NCI-H1417 (cell line): ENCODE data around the gene FYCO1.

Source experiments
- DNase-seq, 3 experiments: peaks; one replicate each; lab custom pipeline; 2025; lab: John Stamatoyannopoulos, UW

The FYCO1 gene

DNA sequence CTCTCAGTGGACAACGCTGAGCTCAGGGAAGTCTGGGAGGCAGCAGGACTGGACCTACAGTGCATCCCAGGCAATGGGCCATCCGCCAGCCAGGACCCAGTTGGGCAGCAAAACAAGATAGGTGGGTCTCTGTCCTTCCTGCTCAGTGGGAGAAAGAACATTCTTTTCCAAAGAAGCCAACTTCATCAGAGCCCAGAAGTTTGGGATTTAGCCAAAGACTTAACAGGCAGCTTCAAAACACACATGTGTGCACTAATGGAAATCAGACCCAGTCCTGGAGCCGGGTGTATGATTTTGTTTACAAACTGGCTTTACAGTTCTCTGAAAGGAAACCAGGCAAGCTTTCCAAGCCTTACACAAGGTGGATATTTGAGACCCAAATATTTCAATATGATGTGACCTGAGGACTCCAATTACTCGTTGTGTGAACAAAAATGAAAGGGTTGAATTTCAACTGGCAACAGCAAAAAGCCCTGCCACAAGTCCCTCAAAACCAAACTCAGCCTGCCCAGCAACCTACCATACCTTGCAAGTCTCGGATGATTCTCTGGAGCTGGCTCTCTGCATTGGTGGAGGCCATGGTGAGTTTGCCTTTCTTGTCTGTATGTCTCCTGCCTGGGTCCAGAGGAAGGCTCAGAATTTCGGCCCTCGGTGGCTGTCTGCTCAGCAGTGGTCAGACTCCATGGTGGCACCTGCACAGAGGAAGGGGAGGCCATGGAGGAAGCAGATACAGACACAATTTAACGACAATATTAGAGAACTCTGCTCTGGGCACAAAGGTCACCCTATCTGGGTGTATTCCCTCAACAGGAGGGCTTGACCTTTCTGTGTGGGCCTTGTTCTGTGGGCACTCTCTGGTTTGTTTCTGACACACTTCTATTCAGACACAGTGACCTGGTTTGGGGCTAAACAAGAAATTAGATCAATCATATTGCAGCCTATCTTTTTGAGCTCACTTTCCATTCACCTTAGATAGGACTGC lies 11.0 kb downstream of the FYCO1 start:
- no peak for DNase-seq

DNA sequence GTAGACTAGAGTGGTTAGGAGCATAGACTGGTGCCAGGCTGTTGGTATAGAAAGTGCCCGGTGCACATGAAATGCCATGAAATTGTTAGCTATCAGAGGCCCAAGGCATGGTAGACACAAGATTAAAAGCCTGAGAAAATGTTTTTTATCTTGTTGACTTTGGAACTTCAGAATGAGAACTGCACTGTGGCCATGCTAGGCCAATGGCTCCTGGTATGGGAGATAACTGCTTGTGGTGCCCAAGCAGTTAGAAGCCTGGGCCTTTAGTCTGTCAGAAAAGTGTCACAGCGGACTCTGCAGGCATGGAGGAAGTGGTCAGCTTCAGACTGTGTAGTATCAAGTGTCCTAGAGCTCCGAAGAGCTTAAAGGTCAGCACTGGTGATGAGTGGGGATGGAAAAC lies 11.9 kb downstream of the FYCO1 start:
- no peak for DNase-seq

DNA sequence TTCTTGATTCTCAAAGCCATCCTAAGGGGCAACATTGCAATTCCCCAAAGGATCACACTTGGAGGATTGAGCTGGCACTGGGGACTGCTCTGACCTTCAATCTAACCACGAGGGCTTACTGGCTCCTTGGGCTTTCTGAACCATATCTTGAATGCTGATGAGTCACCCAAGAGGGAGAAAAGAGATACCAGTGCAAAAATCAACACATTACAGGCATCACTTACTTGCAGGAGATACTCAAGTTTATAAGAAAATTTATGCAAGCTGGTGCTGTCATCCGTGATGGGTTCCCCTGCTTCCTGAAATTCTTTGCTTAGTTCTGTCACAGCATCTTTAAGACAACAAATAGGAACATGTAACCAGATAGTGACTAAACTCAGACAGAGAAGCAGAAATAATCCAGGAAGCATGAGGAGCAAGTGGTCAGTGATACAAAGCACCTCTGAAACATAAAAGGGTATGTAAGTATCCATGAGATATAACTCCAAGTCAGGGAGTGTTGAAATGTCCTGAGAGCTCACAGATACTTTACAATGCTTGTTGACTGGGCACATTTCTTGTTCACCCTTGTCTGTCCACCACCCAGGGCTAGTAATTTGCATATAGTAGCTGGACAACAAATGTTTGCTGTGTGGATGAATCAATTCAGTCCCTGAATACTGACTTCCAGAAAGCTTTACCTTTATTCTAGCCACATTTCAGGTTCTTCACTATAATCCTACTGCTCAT lies 14.1 kb downstream of the FYCO1 start:
- no peak for DNase-seq

DNA sequence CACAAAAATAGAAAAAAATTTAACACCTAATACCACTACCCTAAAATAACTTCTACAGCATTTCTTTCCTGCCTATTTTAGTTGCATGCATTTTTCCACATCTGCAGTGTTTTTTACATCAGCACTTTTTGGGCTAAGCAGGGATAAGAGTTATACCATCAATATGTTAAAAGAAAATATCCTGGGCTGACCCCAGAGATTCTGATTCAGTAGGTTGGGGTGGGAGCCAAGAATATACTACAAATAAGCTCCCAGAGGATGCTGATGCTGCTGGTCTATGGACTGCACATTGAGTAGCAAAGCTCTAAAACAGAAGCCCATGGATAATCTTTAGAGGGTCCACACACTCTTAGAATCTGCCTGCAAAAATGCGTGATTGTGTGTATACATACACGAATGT lies 14.8 kb downstream of the FYCO1 start:
- DNase-seq = no peak

DNA sequence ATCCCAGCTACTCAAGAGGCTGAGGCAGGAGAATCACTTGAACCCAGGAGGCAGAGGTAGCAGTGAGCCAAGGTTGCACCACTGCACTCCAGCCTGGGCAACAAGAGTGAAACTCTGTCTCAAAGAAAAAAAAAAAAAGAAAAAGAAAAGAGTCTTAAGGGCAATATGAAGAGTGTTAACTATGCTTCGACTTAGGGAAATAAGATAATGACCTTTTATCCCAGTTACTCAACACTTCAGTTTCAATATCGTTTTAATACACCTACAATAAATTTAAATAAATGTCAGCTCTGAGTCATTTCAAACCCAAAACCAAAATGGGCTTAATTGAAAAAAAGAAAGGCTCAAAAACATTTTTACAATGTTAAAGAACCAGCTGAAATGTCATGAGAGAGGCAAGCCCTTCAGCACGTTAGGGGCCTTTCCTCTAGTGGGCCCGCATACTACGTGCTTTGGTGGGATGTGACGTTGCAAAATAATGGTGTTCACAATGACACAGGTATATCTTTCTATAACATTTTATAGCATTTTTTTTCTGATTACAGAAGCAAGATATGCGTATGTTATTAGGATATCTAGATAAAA lies 15.3 kb downstream of the FYCO1 start:
- DNase-seq = no peak

DNA sequence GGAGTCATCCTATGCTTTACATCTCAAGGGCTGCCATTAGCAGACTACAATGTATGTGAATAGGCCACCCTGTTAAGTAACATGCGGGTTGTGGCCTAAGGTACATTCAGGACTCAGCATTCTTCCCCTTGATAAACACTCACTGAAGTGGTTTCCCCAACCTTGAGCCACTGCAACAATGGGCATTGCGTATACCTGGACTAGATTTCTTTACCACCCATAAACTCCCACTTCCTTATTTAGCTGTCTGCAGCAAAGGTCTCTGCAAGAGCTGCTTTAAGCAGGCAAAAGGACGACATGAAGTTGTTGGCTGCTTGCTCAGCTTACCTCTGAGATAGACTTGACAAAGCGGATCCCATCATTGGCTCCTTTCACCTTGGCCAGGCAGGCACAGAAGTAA lies 16.2 kb downstream of the FYCO1 start:
- no peak for DNase-seq

DNA sequence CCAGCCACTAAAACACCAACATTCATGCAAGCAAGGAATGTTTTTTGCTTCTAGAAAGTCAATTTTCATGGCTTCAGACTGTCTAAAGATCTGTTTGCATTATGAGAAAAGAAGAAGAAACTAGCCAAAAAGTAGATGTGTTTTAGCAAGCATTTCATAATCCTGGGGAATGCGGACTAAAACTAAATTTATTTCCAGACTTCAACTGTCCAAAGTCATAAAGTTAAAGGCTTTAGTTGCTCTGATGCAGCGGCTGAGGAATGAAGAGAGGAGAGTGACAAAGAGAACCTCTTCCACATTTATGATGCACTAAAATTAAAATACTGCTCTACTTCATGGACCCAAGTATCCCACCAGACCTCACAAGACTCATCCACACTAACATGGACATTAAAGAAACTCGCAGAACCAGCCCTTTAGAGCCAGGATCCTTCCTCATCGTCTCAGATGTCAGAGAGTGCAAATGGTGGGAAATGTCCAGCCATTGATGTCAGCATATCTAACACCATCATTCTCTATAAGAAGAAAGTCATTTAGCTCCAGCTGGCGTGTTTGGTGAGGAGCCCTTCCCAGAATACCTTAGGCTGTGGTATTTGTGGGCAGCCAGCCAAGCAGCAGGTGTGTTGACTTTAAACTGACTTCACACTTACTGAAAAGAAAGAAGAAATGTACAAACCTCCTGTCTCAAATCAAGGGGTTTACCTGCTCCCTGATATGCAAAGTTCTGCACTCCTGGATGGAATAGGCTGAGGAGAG lies 17.4 kb downstream of the FYCO1 start:
- peak in 2 of 3 experiments; percentile 2 to 71 for DNase-seq

DNA sequence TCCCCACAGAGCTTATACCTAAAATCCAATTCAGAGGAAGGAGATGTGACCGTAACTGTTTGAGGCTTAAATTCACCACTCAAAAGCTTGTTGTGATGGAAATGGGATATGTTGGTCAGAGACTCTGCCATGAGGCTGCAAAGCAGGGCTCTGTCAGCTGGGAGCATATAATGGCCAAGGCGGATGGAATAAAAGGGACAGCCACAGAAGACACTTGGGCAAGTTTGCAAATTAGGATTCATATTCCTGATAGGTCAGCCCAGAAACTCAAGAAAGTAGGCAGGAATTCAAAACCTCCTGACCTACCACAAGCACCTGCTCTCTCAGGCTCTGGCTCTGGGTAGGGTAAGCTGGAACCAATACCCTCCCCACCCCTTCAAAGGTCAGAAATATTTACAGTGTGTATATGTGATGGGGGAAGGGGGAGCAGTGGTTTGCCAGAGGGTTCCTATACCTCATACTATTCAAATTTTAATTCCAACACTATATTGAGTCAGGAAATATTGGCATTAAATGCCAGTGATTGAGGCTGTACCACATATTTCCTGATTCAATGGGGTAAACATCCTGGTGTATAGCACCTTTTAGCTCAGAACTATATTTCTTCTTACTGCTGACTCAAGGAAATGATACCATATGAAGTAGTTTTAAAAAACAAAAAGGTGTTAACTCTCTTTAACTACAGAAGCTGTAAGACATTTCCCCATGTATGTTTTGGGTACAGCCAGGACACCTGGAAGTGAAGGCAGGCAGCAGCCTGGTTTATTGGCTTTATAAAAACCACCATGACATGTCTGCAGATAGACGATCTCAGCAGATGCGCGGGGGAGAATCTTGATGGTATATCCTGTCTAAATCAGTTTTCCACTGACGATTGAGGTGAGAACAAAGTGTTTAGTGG lies 19.2 kb downstream of the FYCO1 start:
- no peak for DNase-seq

DNA sequence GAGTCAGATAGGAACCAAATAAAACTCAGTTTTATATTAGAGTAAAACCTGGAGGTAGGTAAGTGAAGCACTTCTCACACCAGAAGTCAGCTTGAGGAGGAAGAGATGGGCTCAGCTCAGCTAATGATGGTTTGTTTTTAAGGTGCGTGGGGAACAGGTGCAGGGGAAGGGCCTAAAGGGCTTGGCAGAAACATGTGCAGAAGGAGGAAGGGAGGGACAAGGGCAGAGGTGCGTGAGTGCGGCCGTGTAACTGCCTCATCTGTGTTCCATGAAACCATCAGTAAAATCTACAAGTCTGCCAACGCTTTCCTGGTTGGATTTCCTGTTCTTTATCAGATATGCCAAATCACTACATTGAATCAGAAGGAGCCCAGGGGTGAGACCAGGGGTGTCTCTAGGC lies 19.9 kb downstream of the FYCO1 start:
- no peak for DNase-seq

DNA sequence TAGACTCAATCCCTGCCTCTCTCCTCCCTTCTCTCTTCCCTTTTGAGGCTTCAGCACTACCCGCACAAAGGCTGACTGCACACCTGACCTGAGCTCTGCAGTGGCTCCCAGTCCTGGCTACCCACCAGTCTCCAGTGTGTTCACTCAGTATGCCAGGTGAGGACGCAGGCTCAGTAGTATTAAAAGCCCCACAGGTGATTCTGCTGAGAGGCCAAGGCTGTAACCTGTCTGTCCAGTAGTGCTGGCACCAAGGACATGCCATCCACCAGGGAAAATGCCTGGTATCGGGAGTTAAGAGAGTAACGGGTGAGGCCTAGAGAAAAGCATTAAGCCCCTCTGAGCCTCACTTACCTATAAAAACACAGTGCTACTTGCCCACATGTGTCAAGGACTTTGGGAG lies 20.9 kb downstream of the FYCO1 start:
- DNase-seq = no peak

DNA sequence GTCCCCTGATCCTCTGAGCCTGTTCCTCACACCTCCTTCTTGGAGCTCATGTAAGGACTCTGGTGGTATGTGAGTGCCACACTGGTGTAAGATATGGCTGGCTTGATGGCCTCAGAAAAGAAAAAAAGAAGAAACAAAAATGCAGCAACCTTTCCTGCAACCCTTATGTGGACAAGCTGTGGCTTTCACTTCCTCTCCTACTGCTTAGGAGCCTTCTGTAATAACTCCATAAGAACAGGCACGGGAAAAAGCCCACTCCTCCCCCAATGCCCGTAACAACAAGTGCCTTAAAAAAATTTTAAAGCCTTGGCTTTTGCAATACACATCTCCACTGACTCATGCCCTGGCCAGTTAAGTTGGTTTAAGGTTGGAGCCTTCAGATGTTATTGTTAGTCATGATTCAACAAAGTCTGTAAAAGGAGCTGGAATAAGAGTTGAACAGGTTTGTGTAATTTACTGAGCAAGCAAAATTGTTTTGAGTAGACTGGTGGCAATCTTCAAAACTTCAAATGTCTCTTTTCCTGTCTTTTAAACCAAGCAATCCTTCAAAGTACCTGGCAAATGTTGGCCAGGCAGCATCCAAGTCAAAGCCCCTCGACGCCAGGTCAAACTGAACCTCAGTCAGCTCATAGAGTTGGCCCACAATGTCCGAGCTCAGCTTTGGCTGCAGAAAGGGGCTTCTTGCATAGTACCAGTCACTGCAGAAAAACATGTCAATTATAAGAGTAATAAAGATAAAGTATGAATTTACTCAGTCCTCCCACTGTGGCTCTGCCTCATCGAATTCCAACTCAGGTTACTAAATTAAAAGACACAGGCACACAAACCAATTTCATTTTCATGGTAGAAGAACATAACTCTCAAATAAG lies 22.9 kb downstream of the FYCO1 start:
- no peak for DNase-seq

DNA sequence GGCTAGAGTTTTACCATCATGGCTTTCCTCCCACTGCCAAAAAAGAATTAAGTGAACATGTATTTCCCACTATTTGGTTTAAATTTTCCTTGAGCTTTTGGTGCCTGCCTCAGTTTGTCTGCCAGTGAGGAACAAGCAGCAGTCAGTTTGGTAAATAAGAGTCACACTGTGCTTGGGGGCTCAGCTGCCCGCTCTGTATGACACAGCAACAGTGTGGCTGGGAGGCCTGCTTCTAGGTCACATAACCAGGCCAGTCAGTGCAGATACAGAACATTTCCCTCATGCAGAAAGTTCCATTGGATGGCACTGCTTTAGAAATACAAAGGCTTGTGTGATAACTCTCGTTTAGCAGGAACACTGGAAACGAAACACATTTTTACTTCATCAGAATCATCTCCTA lies 25.7 kb downstream of the FYCO1 start:
- no peak for DNase-seq

DNA sequence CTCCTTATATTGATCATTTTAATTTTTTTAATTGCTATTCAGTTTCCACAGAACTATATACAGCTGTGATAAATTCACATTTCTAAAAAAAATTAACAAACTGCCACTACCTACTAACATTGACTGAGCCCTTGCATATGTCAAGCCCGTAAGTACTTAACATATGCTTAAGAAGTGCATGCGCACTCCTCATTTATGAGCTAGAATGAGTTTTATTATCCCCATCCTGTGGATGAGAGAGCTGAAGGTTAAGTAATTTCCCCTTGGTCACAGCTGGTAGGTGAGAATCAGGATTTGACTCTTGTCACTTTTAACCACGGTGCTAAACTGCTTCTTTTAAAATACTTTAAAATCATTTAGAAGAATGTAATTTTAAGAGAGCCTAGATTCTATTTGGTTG lies 26.5 kb downstream of the FYCO1 start:
- DNase-seq = no peak

DNA sequence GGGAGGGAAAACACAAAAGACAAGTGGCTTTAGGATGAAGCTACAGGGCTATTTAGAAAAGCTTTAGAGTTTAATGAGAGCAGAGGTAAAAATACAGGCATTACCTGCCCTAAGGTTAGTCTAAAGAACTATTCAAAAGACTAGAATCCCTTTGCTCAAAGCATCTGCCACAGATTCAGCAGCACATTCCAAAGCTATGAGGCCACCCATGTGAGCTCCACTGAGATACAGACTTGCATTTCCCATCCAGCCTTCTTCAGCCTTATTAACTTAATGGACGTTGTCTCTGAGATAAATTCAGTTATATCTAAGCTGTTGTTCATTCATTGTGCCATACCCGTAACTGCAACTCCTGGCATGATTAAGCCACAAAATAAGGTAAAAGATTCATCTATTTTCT lies 26.9 kb downstream of the FYCO1 start:
- DNase-seq = no peak

DNA sequence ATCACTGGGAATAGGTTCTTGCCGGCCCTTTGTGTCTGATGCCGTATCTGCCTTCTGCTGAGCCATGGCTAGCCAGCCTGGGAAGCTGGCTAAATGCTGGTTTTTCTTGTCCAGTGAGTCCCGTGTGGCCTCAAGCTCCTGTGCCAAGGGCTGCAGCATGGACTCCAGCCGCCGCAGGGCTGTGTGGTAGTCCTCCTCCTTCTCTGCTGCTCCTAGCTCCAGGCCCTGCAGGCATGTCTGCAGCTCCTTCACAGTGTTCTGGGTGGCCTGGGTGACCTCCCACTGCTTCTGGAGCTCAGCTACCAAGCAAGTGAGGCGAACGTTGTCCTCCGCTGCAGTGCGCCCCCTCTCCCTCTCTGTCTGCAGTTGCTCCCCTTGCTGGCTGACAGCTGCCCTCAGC lies 27.5 kb downstream of the FYCO1 start:
- no peak for DNase-seq

DNA sequence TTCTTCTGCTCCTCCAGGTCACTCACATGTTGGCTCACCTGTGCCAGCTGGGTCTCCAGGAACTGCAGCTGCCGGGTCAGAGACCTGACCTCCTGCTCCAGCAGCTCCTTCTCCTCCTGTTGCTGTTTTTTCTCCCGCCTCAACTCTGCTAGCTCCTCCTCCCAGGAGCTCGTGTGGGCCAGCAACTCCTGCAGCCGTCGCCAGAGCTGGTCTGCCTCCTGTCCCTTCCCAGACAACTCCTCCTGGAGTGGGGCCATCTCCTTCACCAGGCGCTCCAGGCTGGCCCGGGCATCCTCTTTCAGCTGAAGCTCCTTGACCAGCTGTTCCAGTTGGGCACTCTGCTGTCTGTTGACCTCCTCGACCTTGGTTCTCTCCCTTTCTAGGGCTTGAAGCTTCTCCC lies 27.9 kb downstream of the FYCO1 start:
- DNase-seq = no peak

DNA sequence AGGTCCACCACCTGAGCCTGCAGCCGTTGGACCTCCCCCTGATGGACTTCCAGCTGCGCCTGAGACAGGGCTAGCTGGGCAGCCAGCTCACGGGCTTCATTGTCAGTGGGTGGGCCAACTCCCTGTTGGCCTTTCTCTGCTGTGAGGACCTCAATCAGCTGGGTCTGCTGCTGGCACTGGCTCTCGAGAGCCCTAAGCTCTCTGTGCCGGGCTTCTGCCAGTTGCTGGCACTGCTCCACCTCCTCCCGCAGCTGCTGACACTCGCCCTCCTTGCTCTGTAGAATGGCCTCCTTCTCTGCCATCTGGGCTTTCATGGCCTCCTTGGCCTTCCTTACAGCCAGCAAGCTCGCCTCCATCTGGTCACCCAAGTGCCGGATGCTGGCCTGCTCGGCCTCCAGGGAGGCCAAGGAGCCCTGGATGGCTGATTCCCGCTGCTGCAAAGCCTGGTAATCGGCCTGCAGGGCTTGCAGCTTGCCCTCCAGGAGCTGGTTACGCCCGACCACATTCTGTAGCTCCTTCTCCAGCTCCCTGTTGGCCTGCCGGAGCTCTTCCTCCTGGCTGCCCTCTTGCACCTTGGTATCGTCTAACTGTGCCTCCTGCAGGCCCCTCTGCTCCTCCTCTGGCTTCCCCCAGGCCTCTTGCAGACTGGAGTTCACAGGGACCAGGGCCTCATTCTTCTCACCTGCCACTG lies 28.5 kb downstream of the FYCO1 start:
- DNase-seq = no peak

DNA sequence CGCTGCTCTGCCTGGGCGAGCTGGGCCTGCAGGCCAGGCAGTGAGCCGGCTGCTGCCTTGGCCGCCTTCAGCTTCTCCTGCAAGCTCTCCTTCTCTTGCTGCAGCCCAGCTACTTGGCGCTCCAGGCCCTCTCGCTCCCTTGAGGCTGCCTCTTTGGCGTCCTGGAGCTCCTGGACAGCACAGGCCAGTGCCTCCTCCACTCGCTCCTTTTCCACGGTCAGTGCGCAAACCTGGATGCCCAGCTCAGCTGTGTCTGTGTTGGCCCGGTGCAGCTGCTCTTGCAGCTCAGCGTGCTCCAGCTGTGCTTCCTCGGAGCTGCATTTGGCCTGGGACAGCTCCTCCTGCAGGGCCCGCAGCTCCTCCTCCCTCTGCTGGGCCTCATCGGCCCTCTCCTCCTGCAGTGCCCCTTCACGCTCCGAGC lies 29.2 kb downstream of the FYCO1 start:
- DNase-seq = no peak

DNA sequence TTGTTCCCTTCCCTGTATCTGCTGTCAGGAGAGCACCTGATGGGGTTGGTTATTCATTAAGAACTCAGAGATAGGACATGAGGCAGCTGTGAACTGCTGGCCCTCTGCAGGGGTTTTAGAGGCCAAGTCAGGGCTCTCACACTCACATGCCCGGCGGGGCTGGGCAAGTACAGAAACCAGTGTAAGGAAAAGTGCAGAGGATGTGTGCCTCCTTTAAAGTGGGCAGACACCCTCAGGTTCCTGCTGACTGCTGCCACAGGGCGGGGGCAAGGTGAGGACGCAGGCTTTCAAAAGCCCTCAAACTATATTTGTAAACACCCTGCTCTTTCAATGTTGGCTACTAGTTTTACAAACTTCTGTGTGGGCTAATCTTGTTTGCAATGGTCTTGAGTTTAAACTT lies 30.0 kb downstream of the FYCO1 start:
- no peak for DNase-seq

DNA sequence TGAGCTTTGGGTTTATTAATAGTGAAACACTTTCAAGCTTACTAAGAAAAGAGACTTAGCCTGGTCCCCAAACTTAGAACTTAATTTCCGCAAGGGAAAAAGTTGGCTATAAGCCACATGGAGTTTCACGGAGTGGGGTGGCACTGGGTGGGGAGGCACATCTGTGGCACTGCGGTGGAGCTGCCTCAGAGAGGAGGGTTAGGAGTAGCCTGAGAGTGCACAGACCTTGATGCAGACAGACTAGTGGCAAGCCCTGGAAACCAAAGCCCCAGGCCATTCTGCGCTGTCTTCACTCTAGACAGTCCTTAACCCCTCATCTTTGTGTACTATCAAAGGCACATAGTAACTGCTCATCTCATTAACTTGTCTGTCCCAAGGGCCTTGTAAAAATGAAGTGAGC lies 30.4 kb downstream of the FYCO1 start:
- DNase-seq = no peak
